Measurements from ENCODE around the gene RRP36.

RRP36 gene

DNA sequence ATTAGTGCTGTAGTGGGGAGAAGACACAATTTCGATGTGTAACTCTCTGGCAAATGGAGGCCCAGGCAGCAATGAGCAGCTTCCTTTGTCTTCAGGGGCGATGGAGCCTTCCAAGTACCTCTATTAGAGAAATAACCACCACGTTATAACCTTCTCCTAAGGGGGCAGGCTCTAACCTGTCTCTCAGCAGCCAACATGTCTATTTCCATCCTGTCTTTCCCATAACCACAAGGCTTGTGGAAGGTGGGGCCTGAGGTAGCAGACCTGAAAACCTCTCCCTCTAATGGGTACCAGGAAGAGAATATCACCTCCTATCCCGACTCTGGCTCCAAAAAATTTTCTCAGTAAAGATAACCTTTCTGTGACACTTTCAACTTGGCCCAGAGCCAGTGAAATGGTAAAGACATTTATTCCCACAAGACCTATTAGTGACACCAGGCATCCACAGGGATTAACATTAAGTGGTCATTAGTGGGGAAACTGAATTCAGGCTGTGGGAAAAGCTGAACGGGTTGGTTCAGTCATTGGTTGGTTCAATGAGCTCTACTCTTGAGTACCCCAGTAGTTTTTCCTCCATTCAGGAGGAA lies 46.4 kb upstream of the RRP36 start:
- H3K9me3 ChIP-seq (ENCODE audit: insufficient read depth, low read depth, low read length), result no peaks in the 10 kb centered on the region
- no peak overlapping the region for H3K4me2 ChIP-seq (ENCODE audit: low read depth, low read length, poor library complexity, severe bottlenecking)
- no peak overlapping the region for H3K9ac ChIP-seq (ENCODE audit: low read depth, low read length, poor library complexity, severe bottlenecking)
- no peak overlapping the region for H2AFZ ChIP-seq (ENCODE audit: low read length)
- no peaks in the 10 kb centered on the region for H3K27me3 ChIP-seq (ENCODE audit: insufficient read depth, low read length, poor library complexity, severe bottlenecking)
- no peaks in the 10 kb centered on the region for H3F3A ChIP-seq (ENCODE audit: low read depth)
- no peaks in the 10 kb centered on the region for H3K36me3 ChIP-seq (ENCODE audit: insufficient read depth, low read length)
- peaks cover 3% of the 10 kb centered on the region for H4K20me1 ChIP-seq (ENCODE audit: insufficient read depth, low read length, poor library complexity, severe bottlenecking)
- no peak for TF ChIP-seq EZH2phosphoT487 (IDR thresholded peaks at IDR 0.05; ENCODE audit: borderline replicate concordance)
- TF ChIP-seq, protein P1, sequence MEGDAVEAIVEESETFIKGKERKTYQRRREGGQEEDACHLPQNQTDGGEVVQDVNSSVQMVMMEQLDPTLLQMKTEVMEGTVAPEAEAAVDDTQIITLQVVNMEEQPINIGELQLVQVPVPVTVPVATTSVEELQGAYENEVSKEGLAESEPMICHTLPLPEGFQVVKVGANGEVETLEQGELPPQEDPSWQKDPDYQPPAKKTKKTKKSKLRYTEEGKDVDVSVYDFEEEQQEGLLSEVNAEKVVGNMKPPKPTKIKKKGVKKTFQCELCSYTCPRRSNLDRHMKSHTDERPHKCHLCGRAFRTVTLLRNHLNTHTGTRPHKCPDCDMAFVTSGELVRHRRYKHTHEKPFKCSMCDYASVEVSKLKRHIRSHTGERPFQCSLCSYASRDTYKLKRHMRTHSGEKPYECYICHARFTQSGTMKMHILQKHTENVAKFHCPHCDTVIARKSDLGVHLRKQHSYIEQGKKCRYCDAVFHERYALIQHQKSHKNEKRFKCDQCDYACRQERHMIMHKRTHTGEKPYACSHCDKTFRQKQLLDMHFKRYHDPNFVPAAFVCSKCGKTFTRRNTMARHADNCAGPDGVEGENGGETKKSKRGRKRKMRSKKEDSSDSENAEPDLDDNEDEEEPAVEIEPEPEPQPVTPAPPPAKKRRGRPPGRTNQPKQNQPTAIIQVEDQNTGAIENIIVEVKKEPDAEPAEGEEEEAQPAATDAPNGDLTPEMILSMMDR (conservative IDR thresholded peaks at IDR 0.05; ENCODE audit: low read length), result no peak
- peaks cover 13% of the 10 kb centered on the region for H3K79me2 ChIP-seq (ENCODE audit: insufficient read depth, low read length)
- no peak overlapping the region for H3K4me3 ChIP-seq (ENCODE audit: low read length, poor library complexity, severe bottlenecking)
- H3K4me1 ChIP-seq (ENCODE audit: insufficient read depth, low read length, poor library complexity, severe bottlenecking), result peaks cover 13% of the 10 kb centered on the region
- no peaks in the 10 kb centered on the region for H3K9me2 ChIP-seq (replicated peaks; ENCODE audit: low read depth, low read length)

DNA sequence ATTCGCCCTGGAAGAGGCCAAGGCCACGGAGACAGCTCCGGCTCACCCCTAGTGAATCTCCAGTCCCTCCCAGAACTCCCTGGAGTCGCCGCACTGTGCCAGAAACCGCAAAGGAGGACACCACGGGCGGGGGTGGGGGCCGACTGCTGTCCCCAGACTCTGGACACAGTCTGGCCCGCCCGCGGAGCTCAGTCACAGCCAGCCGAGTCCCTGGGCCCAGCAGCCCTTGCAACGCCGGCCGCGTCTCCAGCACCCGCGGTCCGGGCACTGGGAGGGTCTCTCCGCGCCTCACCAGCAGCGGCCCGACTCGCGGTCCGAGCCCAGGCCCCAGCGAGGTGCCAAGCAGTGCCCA lies 43.0 kb upstream of the RRP36 start:
- Histone ChIP-seq H3K4me3 (ENCODE audit: low read length, poor library complexity, severe bottlenecking) (peak overlapping the region; percentile 89), H4K20me1 (ENCODE audit: insufficient read depth, low read length, poor library complexity, severe bottlenecking) (peaks cover 3% of the 10 kb centered on the region), H3K4me2 (ENCODE audit: low read depth, low read length, poor library complexity, severe bottlenecking) (peak overlapping the region; percentile 97), H3K9me3 (ENCODE audit: insufficient read depth, low read depth, low read length) (no peaks in the 10 kb centered on the region), H3K36me3 (ENCODE audit: insufficient read depth, low read length) (no peaks in the 10 kb centered on the region), H3K9ac (ENCODE audit: low read depth, low read length, poor library complexity, severe bottlenecking) (peak overlapping the region; percentile 87), H3K9me2 (replicated peaks; ENCODE audit: low read depth, low read length) (no peaks in the 10 kb centered on the region), H3K4me1 (ENCODE audit: insufficient read depth, low read length, poor library complexity, severe bottlenecking) (peaks cover 15% of the 10 kb centered on the region), H3F3A (ENCODE audit: low read depth) (no peaks in the 10 kb centered on the region), H2AFZ (ENCODE audit: low read length) (peak overlapping the region; percentile 78; the same call in 1 of the 2 replicates), H3K79me2 (ENCODE audit: insufficient read depth, low read length) (peaks cover 13% of the 10 kb centered on the region), H3K27me3 (ENCODE audit: insufficient read depth, low read length, poor library complexity, severe bottlenecking) (no peaks in the 10 kb centered on the region)
- TF ChIP-seq EZH2phosphoT487 (IDR thresholded peaks at IDR 0.05; ENCODE audit: borderline replicate concordance), result no peak
- TF ChIP-seq, protein P1 (conservative IDR thresholded peaks at IDR 0.05; ENCODE audit: low read length), result no peak

DNA sequence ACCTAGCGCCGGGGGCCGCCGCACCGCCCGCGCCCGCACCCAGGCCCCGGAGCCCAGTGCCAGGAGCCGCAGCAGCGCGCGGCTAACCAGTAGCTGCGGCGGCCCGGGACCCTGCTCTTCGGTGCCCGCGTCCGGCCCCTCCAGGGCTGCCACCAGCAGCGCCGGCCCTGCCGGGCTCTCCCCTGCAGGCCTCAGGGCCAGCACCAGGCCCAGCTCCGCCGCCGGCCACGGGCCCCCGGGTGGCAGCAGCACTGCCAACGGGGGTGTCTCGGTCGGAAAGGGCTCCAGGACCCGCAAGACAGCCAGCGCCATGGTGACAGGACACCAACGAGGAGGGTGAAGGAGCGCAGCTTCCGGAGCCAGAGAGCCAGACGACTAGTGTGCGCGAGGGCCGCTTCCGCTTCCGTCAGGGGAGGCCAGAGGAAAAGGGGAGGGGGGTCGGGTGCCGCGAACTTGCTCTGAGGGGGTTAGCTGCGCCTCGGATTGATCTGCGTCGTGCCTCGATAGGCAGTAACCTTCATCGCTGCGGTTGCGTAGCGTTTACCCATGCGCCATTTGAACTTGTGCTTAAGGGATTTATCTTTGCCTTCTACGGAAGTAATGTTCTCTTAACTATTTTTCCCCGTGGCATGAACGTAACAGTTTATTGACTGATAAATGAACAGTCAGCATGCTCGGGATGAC lies 42.4 kb upstream of the RRP36 start, which contains the start of gene PEX6:
Gene PEX6, minus strand, starts transcription at position 343 of the 684 bp plus-strand sequence. Its CDS starts 31 bp downstream, at position 312.
- H3K4me3 ChIP-seq (ENCODE audit: low read length, poor library complexity, severe bottlenecking), result peak within 1 kb of the TSS; percentile 89
- peak within 1 kb of the TSS; percentile 87 for H3K9ac ChIP-seq (ENCODE audit: low read depth, low read length, poor library complexity, severe bottlenecking)
- H3K36me3 ChIP-seq (ENCODE audit: insufficient read depth, low read length), result no peaks in the 10 kb centered on the region
- H3F3A ChIP-seq (ENCODE audit: low read depth), result no peaks in the 10 kb centered on the region
- no peaks in the 10 kb centered on the region for H3K9me2 ChIP-seq (replicated peaks; ENCODE audit: low read depth, low read length)
- TF ChIP-seq, protein P1 (conservative IDR thresholded peaks at IDR 0.05; ENCODE audit: low read length), result no peak
- H3K4me2 ChIP-seq (ENCODE audit: low read depth, low read length, poor library complexity, severe bottlenecking), result peak within 1 kb of the TSS; percentile 97
- no peaks in the 10 kb centered on the region for H3K27me3 ChIP-seq (ENCODE audit: insufficient read depth, low read length, poor library complexity, severe bottlenecking)
- H3K9me3 ChIP-seq (ENCODE audit: insufficient read depth, low read depth, low read length), result no peaks in the 10 kb centered on the region
- peaks cover 3% of the 10 kb centered on the region for H4K20me1 ChIP-seq (ENCODE audit: insufficient read depth, low read length, poor library complexity, severe bottlenecking)
- H3K4me1 ChIP-seq (ENCODE audit: insufficient read depth, low read length, poor library complexity, severe bottlenecking), result peaks cover 19% of the 10 kb centered on the region
- peak within 1 kb of the TSS; percentile 78 for H2AFZ ChIP-seq (ENCODE audit: low read length)
- peaks cover 13% of the 10 kb centered on the region for H3K79me2 ChIP-seq (ENCODE audit: insufficient read depth, low read length)

Measured in Loucy (cell line).